ENCODE results near the gene ATM.

The ATM gene

GRCh38 chr11:108345767-108346166 is 122.9 kb downstream of the ATM start:
- no peak overlapping the region for H3K27ac ChIP-seq
- peaks cover 78% of the 10 kb centered on the region for H3K36me3 ChIP-seq
- TF ChIP-seq CTCF (IDR thresholded peaks at IDR 0.05), result no peak
- no peaks in the 10 kb centered on the region for H3K9me3 ChIP-seq
- no peak overlapping the region for H3K4me3 ChIP-seq (ENCODE audit: low read depth in 1 of 2, low read length in 1 of 2)
- no peaks in the 10 kb centered on the region for H3K4me1 ChIP-seq (ENCODE audit: control insufficient read depth in 1 of 2, insufficient read depth in 1 of 2, low read depth in 1 of 2, low read length in 1 of 2)
- no peaks in the 10 kb centered on the region for H3K27me3 ChIP-seq

GRCh38 chr11:108346451-108346850 is 123.6 kb downstream of the ATM start:
- Histone ChIP-seq H3K9me3 (no peaks in the 10 kb centered on the region), H3K36me3 (peaks cover 80% of the 10 kb centered on the region), H3K27ac (no peak overlapping the region), H3K4me1 (ENCODE audit: control insufficient read depth in 1 of 2, insufficient read depth in 1 of 2, low read depth in 1 of 2, low read length in 1 of 2) (no peaks in the 10 kb centered on the region), H3K4me3 (ENCODE audit: low read depth in 1 of 2, low read length in 1 of 2) (no peak overlapping the region), H3K27me3 (no peaks in the 10 kb centered on the region)
- TF ChIP-seq CTCF (IDR thresholded peaks at IDR 0.05), result no peak

- Histone ChIP-seq H3K4me3 (ENCODE audit: low read depth in 1 of 2, low read length in 1 of 2) (no peak overlapping the region), H3K4me1 (ENCODE audit: control insufficient read depth in 1 of 2, insufficient read depth in 1 of 2, low read depth in 1 of 2, low read length in 1 of 2) (no peaks in the 10 kb centered on the region), H3K36me3 (peaks cover 93% of the 10 kb centered on the region), H3K27ac (no peak overlapping the region), H3K9me3 (no peaks in the 10 kb centered on the region), H3K27me3 (no peaks in the 10 kb centered on the region)
- TF ChIP-seq CTCF (IDR thresholded peaks at IDR 0.05), result no peak
These were observed 128.6 kb downstream of the ATM start for GRCh38 chr11:108351468-108351867.

- Histone ChIP-seq H3K36me3 (peaks cover 44% of the 10 kb centered on the region), H3K27me3 (no peaks in the 10 kb centered on the region), H3K9me3 (no peaks in the 10 kb centered on the region), H3K4me3 (ENCODE audit: low read depth in 1 of 2, low read length in 1 of 2) (no peak overlapping the region), H3K27ac (no peak overlapping the region), H3K4me1 (ENCODE audit: control insufficient read depth in 1 of 2, insufficient read depth in 1 of 2, low read depth in 1 of 2, low read length in 1 of 2) (no peaks in the 10 kb centered on the region)
- no peak for TF ChIP-seq CTCF (IDR thresholded peaks at IDR 0.05)
These were observed 141.3 kb downstream of the ATM start for GRCh38 chr11:108364159-108364558.

- no peak overlapping the region for H3K27ac ChIP-seq
- no peak for TF ChIP-seq CTCF (IDR thresholded peaks at IDR 0.05)
- no peaks in the 10 kb centered on the region for H3K9me3 ChIP-seq
- H3K27me3 ChIP-seq, result no peaks in the 10 kb centered on the region
- no peaks in the 10 kb centered on the region for H3K4me1 ChIP-seq (ENCODE audit: control insufficient read depth in 1 of 2, insufficient read depth in 1 of 2, low read depth in 1 of 2, low read length in 1 of 2)
- H3K36me3 ChIP-seq, result peaks cover 57% of the 10 kb centered on the region
- H3K4me3 ChIP-seq (ENCODE audit: low read depth in 1 of 2, low read length in 1 of 2), result no peak overlapping the region
These were observed 145.3 kb downstream of the ATM start for GRCh38 chr11:108368134-108368533.

GRCh38 chr11:108369064-108369463 is 146.2 kb downstream of the ATM start:
- Histone ChIP-seq H3K4me3 (ENCODE audit: low read depth in 1 of 2, low read length in 1 of 2) (no peak overlapping the region), H3K9me3 (no peaks in the 10 kb centered on the region), H3K27me3 (no peaks in the 10 kb centered on the region), H3K4me1 (ENCODE audit: control insufficient read depth in 1 of 2, insufficient read depth in 1 of 2, low read depth in 1 of 2, low read length in 1 of 2) (no peaks in the 10 kb centered on the region), H3K27ac (no peak overlapping the region), H3K36me3 (peaks cover 56% of the 10 kb centered on the region)
- no peak for TF ChIP-seq CTCF (IDR thresholded peaks at IDR 0.05)
